ENCODE results near the gene MINDY3.
"Not testable (repeated sequence)": the region's sequence is repeated elsewhere in the genome, so short reads cannot be mapped to it uniquely, and the experiment has no call there.

Gene MINDY3

DNA sequence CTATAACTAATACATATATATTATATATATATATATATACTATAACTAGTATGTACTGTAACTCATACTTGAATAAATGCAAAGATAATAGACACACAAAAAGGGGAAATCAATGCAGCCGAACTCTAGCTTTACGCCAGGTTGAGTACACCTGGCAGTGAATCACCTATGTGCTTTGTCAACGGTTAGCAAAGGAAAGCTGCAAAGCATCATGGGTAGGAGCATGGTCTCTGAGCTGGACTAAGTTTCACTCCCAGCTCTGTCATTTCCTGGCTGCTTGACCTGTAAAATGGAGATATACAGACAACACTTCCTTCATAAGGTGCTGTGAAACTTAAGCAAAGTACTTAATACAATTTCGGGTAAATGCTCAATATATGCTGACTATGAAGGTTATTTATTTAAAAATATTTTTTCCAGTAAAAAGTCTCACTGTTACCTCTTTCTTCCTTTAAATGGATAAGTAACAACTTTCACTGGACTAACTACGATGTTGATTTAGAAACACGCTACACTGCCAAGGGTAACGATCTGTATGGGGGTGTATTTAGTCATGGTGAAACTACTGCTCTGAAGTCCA is 78.8 kb downstream of the MINDY3 start:
- no peak for DNase-seq (ENCODE audit: extremely low read depth in 1 of 2, low read depth in 1 of 2)

DNA sequence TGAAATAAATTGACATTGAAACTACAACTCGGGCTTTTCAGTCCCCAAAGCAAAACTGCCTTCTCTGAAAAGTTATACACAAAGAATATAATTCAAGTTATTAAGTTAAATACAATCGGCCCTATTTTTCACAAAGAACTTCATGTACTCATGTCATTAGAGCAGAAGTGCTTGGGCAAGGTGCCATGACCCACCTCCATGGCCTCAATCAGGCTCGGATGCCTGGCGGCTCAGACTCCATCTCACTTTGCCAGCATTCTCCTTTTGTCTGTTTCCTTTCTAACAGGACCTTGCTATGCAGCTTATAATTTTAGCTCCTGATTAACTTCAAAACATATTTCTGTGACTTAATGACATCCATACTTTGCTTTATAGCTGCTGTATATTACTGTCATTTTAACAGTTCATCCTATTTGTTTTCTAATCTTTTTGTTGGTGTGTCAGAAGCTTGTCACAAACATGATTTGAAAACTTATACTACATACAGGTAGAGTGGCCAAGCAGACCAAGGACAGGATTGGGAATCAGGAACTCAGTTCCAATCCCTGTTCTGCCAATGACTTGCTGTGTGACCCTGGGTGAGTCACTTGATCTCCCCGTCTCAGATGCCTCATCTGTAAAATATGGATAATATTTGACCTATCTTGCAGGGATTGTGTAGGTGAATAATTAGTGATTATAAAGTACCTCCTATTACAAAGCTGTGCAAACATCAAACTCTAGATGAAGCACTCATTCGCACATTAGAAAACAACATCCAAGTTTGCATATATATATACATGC is 79.8 kb downstream of the MINDY3 start:
- no peak for DNase-seq (ENCODE audit: extremely low read depth in 1 of 2, low read depth in 1 of 2)

- DNase-seq (ENCODE audit: extremely low read depth in 1 of 2, low read depth in 1 of 2): no peak
Measured at GRCh38 chr10:15775513-15775912, 84.8 kb downstream of the MINDY3 start.

DNA sequence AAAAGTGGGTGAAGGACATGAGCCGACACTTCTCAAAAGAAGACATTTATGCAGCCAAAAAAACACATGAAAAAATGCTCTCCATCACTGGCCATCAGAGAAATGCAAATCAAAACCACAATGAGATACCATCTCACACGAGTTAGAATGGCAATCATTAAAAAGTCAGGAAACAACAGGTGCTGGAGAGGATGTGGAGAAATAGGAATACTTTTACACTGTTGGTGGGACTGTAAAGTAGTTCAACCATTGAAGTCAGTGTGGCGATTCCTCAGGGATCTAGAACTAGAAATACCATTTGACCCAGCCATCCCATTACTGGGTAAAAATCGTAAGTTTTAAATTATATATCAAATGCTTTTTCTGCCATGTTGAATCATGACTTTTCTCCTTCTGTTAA is 85.8 kb downstream of the MINDY3 start:
- not testable (repeated sequence) for DNase-seq (ENCODE audit: extremely low read depth in 1 of 2, low read depth in 1 of 2)

DNA sequence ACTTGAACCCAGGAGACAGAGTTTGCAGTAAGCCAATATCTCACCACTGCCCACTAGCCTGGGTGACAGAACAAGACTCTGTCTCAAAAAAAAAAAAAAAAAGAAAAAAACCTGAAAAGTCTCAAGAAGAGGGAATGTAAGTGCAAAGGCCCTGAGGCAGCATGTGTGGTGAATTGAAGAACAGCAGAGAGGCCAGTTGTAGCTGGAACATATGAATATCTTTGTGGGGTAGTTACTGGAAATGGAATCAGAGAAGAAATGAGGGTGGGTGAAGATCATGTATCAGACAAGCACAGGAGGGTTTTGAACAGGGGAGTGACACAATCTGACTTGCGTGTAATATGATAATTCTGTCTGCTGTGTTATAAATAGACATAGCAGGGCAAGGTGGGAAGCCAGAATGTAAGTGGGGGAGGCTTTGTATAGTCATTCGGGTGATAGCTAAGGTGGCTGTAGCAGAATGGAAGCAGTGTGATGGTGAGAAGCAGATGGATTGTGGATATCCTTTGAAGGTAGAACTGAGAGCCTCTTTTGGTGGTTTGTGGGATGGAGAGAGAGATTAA is 95.3 kb downstream of the MINDY3 start:
- no peak for DNase-seq (ENCODE audit: extremely low read depth in 1 of 2, low read depth in 1 of 2)

DNA sequence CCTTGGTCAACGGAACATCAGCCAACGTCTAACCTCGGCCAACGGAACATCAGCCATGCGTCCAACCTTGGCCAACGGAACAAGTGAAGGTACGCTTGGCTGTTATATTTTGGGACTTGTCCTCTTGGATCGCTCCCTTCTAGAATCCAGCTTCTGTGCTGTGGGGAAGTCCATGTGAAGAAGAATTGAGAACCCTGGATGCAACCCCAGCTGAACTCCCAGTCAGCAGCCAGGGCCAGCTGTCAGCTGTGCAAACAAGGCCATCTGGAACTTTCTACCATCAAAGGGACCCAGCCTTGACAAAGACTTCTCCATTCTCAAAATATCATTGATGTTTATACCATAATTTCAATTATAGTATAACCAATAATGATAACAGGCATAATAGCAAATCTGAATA is 97.3 kb downstream of the MINDY3 start:
- DNase-seq (ENCODE audit: extremely low read depth in 1 of 2, low read depth in 1 of 2): no peak

DNA sequence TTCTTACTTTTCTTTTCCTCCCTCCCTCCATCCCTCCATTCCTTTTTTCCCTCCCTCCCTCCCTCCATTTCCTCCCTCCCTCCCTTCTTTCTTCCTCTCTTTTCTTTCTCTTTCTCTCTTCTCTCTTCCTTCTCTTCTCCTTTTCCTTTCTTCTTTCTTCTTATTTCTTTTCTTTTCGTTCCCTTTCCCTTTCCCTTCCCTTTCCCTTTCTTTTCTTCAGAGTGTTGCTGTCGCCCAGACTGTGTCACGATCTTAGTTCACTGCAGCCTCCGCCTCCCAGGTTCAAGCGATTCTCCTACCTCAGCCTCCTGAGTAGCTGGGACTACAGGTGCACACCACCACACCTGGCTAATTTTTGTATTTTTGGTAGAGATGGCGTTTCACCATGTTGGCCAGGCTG is 98.1 kb downstream of the MINDY3 start:
- not testable (repeated sequence) for DNase-seq (ENCODE audit: extremely low read depth in 1 of 2, low read depth in 1 of 2)

DNA sequence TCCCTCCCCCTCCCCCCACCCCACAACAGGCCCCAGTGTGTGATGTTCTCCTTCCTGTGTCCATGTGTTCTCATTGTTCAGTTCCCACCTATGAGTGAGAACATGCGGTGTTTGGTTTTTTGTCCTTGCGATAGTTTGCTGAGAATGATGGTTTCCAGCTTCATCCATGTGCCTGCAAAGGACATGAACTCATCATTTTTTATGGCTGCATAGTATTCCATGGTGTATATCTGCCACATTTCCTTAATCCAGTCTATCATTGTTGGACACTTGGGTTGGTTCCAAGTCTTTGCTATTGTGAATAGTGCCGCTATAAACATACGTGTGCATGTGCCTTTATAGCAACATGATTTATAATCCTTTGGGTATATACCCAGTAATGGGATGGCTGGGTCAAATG is 99.1 kb downstream of the MINDY3 start:
- DNase-seq (ENCODE audit: extremely low read depth in 1 of 2, low read depth in 1 of 2): not testable (repeated sequence)

DNA sequence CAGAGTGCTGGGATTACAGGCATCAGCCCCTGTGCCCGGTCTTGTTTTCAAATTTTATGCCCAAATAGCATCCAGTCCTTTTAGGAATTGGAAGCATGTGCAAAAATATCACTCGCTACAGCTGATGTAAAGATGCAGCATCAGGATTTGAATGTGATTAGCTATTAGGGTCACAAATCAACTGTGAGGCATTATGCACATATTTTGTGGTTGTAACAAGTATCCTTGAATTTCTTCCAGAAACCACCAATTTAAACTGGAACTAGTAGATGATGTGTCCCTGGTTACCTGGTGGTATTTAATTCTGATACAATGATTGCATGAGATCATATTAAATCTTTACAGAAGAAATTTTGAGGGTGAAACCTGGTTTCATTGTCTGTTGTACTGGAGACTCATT is 99.6 kb downstream of the MINDY3 start:
- DNase-seq (ENCODE audit: extremely low read depth in 1 of 2, low read depth in 1 of 2): no peak

- DNase-seq (ENCODE audit: extremely low read depth in 1 of 2, low read depth in 1 of 2): no peak
Measured at GRCh38 chr10:15759265-15759664, 101.0 kb downstream of the MINDY3 start.

DNA sequence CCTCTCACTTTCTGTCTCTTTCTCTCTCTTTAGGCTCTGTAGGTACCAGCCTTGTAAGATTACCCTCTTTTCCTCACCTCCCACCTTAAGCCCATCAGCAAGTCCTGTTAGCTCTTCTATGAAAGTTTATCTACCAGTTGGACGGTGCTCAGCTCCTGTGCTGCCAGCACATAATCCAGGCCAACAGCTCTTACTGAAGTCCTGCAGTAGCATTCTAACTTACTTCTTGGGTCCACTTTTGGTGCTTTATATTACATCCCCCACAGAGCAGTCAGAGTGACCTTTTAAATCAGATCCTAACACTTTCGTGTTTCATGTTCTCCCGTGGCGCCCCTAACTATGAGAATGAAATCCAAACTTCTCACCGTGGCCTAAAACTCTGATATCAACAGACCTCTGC is 101.7 kb downstream of the MINDY3 start:
- no peak for DNase-seq (ENCODE audit: extremely low read depth in 1 of 2, low read depth in 1 of 2)

- DNase-seq (ENCODE audit: extremely low read depth in 1 of 2, low read depth in 1 of 2): no peak
Measured at GRCh38 chr10:15754937-15755336, 105.4 kb downstream of the MINDY3 start.

DNA sequence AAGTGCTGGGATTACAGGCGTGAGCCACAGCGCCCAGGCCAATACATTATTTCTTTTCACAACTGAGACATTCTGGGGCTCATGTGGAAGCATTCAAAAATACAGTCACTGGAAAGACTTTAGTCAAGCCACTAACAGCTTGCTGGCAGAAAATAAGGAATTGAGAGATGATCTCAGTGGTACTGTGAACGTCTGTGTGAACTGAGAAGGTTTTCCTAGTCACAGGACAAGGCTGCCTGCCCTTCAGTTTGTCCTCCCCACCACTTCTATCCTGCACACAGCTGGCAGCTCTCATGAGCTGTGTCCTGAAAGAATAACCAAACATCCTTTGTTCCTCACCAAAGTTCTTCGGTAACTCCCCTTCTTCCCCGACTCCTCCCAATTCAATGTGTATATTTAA is 109.3 kb downstream of the MINDY3 start:
- DNase-seq (ENCODE audit: extremely low read depth in 1 of 2, low read depth in 1 of 2): no peak

GRCh38 chr10:15748126-15748525 is 112.2 kb downstream of the MINDY3 start:
- DNase-seq (ENCODE audit: extremely low read depth in 1 of 2, low read depth in 1 of 2): no peak

DNA sequence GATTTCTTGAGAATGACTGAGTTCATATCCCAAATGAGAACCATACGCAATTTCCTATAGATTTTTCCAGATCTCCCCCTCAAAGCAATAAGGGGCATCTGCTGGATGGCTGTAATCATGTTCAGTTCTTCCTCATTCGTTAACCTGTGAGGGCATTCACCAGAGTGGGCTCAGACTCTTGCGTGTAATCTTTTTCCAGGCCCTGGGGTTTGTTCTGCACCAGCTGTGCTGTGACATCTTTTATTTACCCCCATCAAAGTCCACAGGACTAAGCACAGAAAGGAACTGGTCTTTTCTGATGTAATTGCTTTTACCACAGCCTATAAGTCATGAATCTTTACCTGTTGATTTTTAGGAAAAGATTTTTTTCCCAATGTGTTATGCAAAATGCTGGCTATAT is 112.7 kb downstream of the MINDY3 start:
- DNase-seq (ENCODE audit: extremely low read depth in 1 of 2, low read depth in 1 of 2): no peak

GRCh38 chr10:15745751-15746150 is 114.6 kb downstream of the MINDY3 start:
- no peak for DNase-seq (ENCODE audit: extremely low read depth in 1 of 2, low read depth in 1 of 2)

DNA sequence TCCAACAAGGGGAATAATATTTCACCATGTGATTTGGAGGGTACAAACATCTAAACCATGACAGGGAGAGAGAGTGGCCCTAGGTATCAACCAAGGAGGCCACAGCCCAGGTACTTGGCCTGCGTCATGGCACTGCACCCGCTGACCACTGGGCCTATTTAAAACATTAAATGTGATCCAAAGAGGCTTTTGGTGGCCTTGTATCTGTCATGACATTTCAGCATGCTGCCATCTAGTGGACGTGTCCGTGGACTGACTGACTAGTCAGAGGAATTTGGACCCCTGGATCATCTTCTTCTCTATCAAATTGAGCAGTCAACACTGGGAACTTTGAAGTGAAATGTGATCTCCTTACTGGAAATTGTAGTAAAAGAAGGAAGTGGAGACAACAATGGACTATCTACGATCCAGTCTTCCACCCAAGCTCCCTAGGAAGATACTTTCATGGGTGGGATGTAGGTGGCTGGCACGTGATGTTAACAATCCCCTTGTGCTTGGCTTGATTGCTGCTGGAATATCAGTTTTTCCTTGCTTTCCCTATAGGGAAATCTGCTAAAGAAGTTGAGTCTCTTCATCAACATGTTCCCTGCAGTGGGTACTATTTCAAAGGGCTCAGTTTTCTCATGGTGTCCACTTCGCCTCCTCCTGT is 116.0 kb downstream of the MINDY3 start:
- DNase-seq (ENCODE audit: extremely low read depth in 1 of 2, low read depth in 1 of 2): peak in 1 of 2 donors; percentile 5

DNA sequence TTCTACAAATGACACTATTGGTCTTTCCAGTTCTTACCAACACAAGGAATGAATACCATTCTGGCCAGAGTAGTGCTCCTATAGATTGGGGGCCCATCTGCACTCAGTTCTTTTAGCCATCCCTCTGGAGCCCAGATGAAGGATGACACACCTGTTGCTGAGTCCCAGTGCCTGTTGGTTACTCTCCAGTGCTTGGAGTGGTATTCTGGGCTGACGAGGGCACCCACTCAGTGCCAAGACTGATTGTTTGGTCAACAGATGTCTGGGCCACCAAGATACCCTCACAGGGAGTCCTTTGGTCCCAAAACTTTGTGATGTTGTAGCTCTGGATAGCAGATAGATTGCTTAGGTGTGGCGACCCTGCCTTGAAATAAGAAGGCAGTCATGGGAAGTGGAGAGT is 116.9 kb downstream of the MINDY3 start:
- no peak for DNase-seq (ENCODE audit: extremely low read depth in 1 of 2, low read depth in 1 of 2)

GRCh38 chr10:15742836-15743235 is 117.5 kb downstream of the MINDY3 start:
- DNase-seq (ENCODE audit: extremely low read depth in 1 of 2, low read depth in 1 of 2): no peak

GRCh38 chr10:15742102-15742501 is 118.2 kb downstream of the MINDY3 start:
- no peak for DNase-seq (ENCODE audit: extremely low read depth in 1 of 2, low read depth in 1 of 2)

DNA sequence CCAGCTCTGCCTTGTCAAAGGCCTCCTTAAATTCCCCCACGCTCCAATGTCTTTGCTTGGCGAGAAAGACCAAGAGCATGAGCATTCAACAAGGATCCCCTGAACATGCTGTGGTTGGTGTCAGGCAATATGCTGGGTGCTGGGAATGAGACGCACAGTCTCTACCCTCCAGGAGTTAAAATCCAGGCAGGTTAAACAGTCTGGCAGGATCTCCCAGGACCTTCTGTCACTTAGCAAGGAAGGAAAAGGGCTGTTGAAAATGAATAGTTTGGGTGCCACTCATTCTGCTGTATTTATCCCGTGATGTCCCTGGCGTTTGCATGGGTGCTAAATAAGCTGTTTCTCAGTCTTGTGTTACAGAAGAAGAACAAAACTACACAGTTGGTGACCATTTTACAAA is 118.7 kb downstream of the MINDY3 start:
- no peak for DNase-seq (ENCODE audit: extremely low read depth in 1 of 2, low read depth in 1 of 2)

- DNase-seq (ENCODE audit: extremely low read depth in 1 of 2, low read depth in 1 of 2): no peak
Measured at GRCh38 chr10:15740261-15740660, 120.0 kb downstream of the MINDY3 start.

Data from activated CD8-positive, alpha-beta memory T cell treated with anti-CD3 and anti-CD28 coated beads for 1 hour (primary cell).